HEK293 (cell line): ENCODE measurements around the gene FKBP5.
A peak's percentile ranks its signal among the peaks of the same experiment; 100 is the strongest.

Source experiments
- EGR2 ChIP-seq: fragments of 450-650 bp; formaldehyde crosslinking; IDR thresholded peaks from 2 replicates; pipeline ENCODE4 v1.5.1; 2016; ENCODE audit warnings: low read depth, missing biosample characterization, missing genetic modification characterization
- KLF16 ChIP-seq: fragments of 450-650 bp; formaldehyde crosslinking; IDR thresholded peaks from 2 replicates; pipeline ENCODE4 v1.5.1; 2017; ENCODE audit warnings: missing biosample characterization, missing genetic modification characterization
- OSR2 ChIP-seq: fragments of 450-650 bp; formaldehyde crosslinking; IDR thresholded peaks from 2 replicates; pipeline ENCODE4 v1.5.1; 2016; ENCODE audit warnings: missing biosample characterization, missing genetic modification characterization
- PBX3 ChIP-seq: sonication (generic); formaldehyde crosslinking; IDR thresholded peaks from 2 replicates; pipeline ENCODE4 v1.8.1; 2022; ENCODE audit warnings: mild to moderate bottlenecking, moderate library complexity, missing genetic modification reagents
- PRDM2 ChIP-seq: fragments of 450-650 bp; formaldehyde crosslinking; IDR thresholded peaks from 2 replicates; pipeline ENCODE4 v1.5.1; 2016; ENCODE audit warnings: missing biosample characterization, missing genetic modification characterization, borderline replicate concordance
- ZBTB10 ChIP-seq: fragments of 450-650 bp; formaldehyde crosslinking; IDR thresholded peaks from 2 replicates; pipeline ENCODE4 v1.5.1; 2016; ENCODE audit warnings: missing biosample characterization, missing genetic modification characterization
- ZBTB6 ChIP-seq: fragments of 450-650 bp; formaldehyde crosslinking; IDR thresholded peaks from 2 replicates; pipeline ENCODE4 v1.5.1; 2017; ENCODE audit warnings: missing biosample characterization, missing genetic modification characterization
- ZNF341 ChIP-seq: fragments of 450-650 bp; formaldehyde crosslinking; IDR thresholded peaks from 2 replicates; pipeline ENCODE4; 2016; ENCODE audit warnings: low read depth, missing biosample characterization, missing genetic modification characterization
- ZNF366 ChIP-seq: fragments of 450-650 bp; formaldehyde crosslinking; conservative IDR thresholded peaks from 2 replicates; pipeline ENCODE4 v1.5.1; 2016; ENCODE audit warnings: missing biosample characterization, missing genetic modification characterization
- ZNF391 ChIP-seq: fragments of 450-650 bp; formaldehyde crosslinking; IDR thresholded peaks from 2 replicates; pipeline ENCODE4 v1.5.1; 2016; ENCODE audit warnings: low read depth, missing biosample characterization, missing genetic modification characterization, borderline replicate concordance
- ZNF501 ChIP-seq: fragments of 450-650 bp; formaldehyde crosslinking; IDR thresholded peaks from 2 replicates; pipeline ENCODE4 v1.5.1; 2016; ENCODE audit warnings: missing biosample characterization, missing genetic modification characterization
- ZNF558 ChIP-seq: fragments of 450-650 bp; formaldehyde crosslinking; IDR thresholded peaks from 2 replicates; pipeline ENCODE4 v1.5.1; 2016; ENCODE audit warnings: missing biosample characterization, missing genetic modification characterization
- ZNF600 ChIP-seq: fragments of 450-650 bp; formaldehyde crosslinking; IDR thresholded peaks from 2 replicates; pipeline ENCODE4 v1.5.1; 2016; ENCODE audit warnings: missing biosample characterization, missing genetic modification characterization
- ZNF610 ChIP-seq: fragments of 450-650 bp; formaldehyde crosslinking; IDR thresholded peaks from 2 replicates; pipeline ENCODE4 v1.5.1; 2016; ENCODE audit warnings: missing biosample characterization, missing genetic modification characterization, borderline replicate concordance
- ZNF76 ChIP-seq: fragments of 450-650 bp; formaldehyde crosslinking; IDR thresholded peaks from 2 replicates; pipeline ENCODE4; 2016; ENCODE audit warnings: low read depth, missing biosample characterization, missing genetic modification characterization, borderline replicate concordance
- ZNF837 ChIP-seq: fragments of 450-650 bp; formaldehyde crosslinking; IDR thresholded peaks from 2 replicates; pipeline ENCODE4 v1.5.1; 2016; ENCODE audit warnings: missing biosample characterization, missing genetic modification characterization
- ZSCAN30 ChIP-seq: fragments of 450-650 bp; IDR thresholded peaks from 2 replicates; pipeline ENCODE4 v1.5.1; 2018; ENCODE audit warnings: missing biosample characterization, mild to moderate bottlenecking, missing genetic modification characterization, moderate library complexity
- TF ChIP-seq, protein P1 (sequence below): fragments of 450-650 bp; formaldehyde crosslinking; IDR thresholded peaks from 2 replicates; pipeline ENCODE4 v1.5.1; 2016; ENCODE audit warnings: missing biosample characterization, missing genetic modification characterization
- TF ChIP-seq, protein P2 (sequence below): fragments of 450-650 bp; formaldehyde crosslinking; IDR thresholded peaks from 2 replicates; pipeline ENCODE4 v1.5.1; 2017; ENCODE audit warnings: missing biosample characterization, missing genetic modification characterization
- TF ChIP-seq, protein P3 (sequence below): fragments of 450-650 bp; formaldehyde crosslinking; IDR thresholded peaks from 2 replicates; pipeline ENCODE4 v1.5.1; 2016; ENCODE audit warnings: missing biosample characterization, missing genetic modification characterization

The FKBP5 gene

GRCh38 chr6:35731736-35732532, 43.2 kb upstream of the FKBP5 start (continued):
- no peak for TF ChIP-seq ZNF558
- TF ChIP-seq, protein P1, sequence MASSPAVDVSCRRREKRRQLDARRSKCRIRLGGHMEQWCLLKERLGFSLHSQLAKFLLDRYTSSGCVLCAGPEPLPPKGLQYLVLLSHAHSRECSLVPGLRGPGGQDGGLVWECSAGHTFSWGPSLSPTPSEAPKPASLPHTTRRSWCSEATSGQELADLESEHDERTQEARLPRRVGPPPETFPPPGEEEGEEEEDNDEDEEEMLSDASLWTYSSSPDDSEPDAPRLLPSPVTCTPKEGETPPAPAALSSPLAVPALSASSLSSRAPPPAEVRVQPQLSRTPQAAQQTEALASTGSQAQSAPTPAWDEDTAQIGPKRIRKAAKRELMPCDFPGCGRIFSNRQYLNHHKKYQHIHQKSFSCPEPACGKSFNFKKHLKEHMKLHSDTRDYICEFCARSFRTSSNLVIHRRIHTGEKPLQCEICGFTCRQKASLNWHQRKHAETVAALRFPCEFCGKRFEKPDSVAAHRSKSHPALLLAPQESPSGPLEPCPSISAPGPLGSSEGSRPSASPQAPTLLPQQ (tag by site-specific recombination): peak; percentile 88; the same call in 1 of the 2 replicates
- peak; percentile 93 for TF ChIP-seq ZNF501 (tag by site-specific recombination)
- peak; percentile 83; the same call in 1 of the 2 replicates for TF ChIP-seq ZNF610 (tag by site-specific recombination)
- peak; percentile 81 for TF ChIP-seq ZSCAN30
- peak; percentile 55; the same call in 1 of the 2 replicates for TF ChIP-seq ZBTB6 (tag by site-specific recombination)
- TF ChIP-seq EGR2 (tag by site-specific recombination): peak; percentile 90
- peak; percentile 64 for TF ChIP-seq OSR2
- peak; percentile 67; the same call in 1 of the 2 replicates for TF ChIP-seq ZNF391
- 0 out of 2 replicates have a peak, but pooled peaks have one; percentile 36 for TF ChIP-seq ZNF600 (tag by site-specific recombination)
- peak; percentile 84 for TF ChIP-seq ZNF366
- peak; percentile 47; the same call in 1 of the 2 replicates for TF ChIP-seq PRDM2
- TF ChIP-seq ZNF76 (tag by site-specific recombination): peak; percentile 77
- TF ChIP-seq ZBTB10 (tag by site-specific recombination): peak; percentile 82
- TF ChIP-seq ZNF341 (tag by site-specific recombination): peak; percentile 98
- TF ChIP-seq PBX3 (CRISPR knock-in tag): 0 out of 2 replicates have a peak, but pooled peaks have one; percentile 52
- TF ChIP-seq KLF16 (tag by site-specific recombination): peak; percentile 19; the same call in 1 of the 2 replicates
- TF ChIP-seq, protein P2, sequence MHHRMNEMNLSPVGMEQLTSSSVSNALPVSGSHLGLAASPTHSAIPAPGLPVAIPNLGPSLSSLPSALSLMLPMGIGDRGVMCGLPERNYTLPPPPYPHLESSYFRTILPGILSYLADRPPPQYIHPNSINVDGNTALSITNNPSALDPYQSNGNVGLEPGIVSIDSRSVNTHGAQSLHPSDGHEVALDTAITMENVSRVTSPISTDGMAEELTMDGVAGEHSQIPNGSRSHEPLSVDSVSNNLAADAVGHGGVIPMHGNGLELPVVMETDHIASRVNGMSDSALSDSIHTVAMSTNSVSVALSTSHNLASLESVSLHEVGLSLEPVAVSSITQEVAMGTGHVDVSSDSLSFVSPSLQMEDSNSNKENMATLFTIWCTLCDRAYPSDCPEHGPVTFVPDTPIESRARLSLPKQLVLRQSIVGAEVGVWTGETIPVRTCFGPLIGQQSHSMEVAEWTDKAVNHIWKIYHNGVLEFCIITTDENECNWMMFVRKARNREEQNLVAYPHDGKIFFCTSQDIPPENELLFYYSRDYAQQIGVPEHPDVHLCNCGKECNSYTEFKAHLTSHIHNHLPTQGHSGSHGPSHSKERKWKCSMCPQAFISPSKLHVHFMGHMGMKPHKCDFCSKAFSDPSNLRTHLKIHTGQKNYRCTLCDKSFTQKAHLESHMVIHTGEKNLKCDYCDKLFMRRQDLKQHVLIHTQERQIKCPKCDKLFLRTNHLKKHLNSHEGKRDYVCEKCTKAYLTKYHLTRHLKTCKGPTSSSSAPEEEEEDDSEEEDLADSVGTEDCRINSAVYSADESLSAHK (tag by site-specific recombination): peak; percentile 52; the same call in 1 of the 2 replicates
- TF ChIP-seq ZNF837: peak; percentile 80; the same call in 1 of the 2 replicates
- TF ChIP-seq, protein P3, sequence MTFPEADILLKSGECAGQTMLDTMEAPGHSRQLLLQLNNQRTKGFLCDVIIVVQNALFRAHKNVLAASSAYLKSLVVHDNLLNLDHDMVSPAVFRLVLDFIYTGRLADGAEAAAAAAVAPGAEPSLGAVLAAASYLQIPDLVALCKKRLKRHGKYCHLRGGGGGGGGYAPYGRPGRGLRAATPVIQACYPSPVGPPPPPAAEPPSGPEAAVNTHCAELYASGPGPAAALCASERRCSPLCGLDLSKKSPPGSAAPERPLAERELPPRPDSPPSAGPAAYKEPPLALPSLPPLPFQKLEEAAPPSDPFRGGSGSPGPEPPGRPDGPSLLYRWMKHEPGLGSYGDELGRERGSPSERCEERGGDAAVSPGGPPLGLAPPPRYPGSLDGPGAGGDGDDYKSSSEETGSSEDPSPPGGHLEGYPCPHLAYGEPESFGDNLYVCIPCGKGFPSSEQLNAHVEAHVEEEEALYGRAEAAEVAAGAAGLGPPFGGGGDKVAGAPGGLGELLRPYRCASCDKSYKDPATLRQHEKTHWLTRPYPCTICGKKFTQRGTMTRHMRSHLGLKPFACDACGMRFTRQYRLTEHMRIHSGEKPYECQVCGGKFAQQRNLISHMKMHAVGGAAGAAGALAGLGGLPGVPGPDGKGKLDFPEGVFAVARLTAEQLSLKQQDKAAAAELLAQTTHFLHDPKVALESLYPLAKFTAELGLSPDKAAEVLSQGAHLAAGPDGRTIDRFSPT (tag by site-specific recombination): peak; percentile 96
